H1 (cell line): Measurements from ENCODE around the gene SPINK9.

Source experiments
- EP300 ChIP-seq, 2 experiments: IDR thresholded peaks; 1 replicate in 1 of 2; 2 replicates in 1 of 2; pipeline ENCODE4 v1.6.1; 2011 to 2012; ENCODE audit warnings: low read depth in 2 of 2, low read length in 2 of 2, mild to moderate bottlenecking in 2 of 2, borderline replicate concordance in 1 of 2, inconsistent platforms in 1 of 2, moderate library complexity in 1 of 2
- KDM1A ChIP-seq: fragments of 200-600, 300-600 bp; sonication (generic); IDR thresholded peaks from 2 replicates; pipeline ENCODE4 v1.7.1; 2016; ENCODE audit warnings: mild to moderate bottlenecking, low read length, borderline replicate concordance
- YY1 ChIP-seq: IDR thresholded peaks from 2 replicates; pipeline ENCODE4 v1.6.1; 2011; ENCODE audit warnings: low read depth, mild to moderate bottlenecking, low read length

- TF ChIP-seq KDM1A (no peak), EP300 (IDR thresholded peaks at IDR 0.05; ENCODE audit: borderline replicate concordance in 1 of 2, low read depth in 2 of 2, low read length in 2 of 2) (no peak), YY1 (no peak)
These were observed 43.3 kb downstream of the SPINK9 start for GRCh38 chr5:148378670-148379069.
